CD14-positive monocyte (primary cell): Measurements from ENCODE around the gene ZAR1L. TPM values are rescaled to one million over a fixed set of nuclear protein-coding genes. Genes with fewer than 3 reads are reported as not detected.
A peak's percentile ranks its signal among the peaks of the same experiment; 100 is the strongest.

Source experiments
- DNase-seq, 3 donors: peaks; one replicate each; pipeline ENCODE4 v3.0.0-alpha.2; 2011 to 2022
- H2AFZ ChIP-seq: 2 replicates; pipeline ENCODE4 v1.6.0; 2012; ENCODE audit warnings: mild to moderate bottlenecking, low read depth, low read length, inconsistent platforms; ENCODE audit not compliant: insufficient read depth, poor library complexity, severe bottlenecking
- H3K27ac ChIP-seq, 2 donors: 1 replicate in 1 of 2; 2 replicates in 1 of 2; pipeline ENCODE4 v1.5.1; 2012 to 2013; ENCODE audit warnings: low read length in 2 of 2, control low read depth in 1 of 2, inconsistent platforms in 1 of 2, low read depth in 1 of 2, mild to moderate bottlenecking in 1 of 2
- H3K27me3 ChIP-seq, 2 donors: one replicate each; pipeline versions ENCODE4 v1.6.0 to v1.6.1; 2011 to 2013; ENCODE audit warnings: low read length in 2 of 2; ENCODE audit not compliant: control insufficient read depth in 2 of 2, insufficient read depth in 2 of 2
- H3K36me3 ChIP-seq, 2 donors: replicated peaks in 1 of 2; 1 replicate in 1 of 2; 2 replicates in 1 of 2; pipeline versions ENCODE4 v1.5.1 to v1.6.1; 2012 to 2013; ENCODE audit warnings: low read length in 2 of 2, control low read depth in 1 of 2, inconsistent platforms in 1 of 2, mild to moderate bottlenecking in 1 of 2; ENCODE audit not compliant: insufficient read depth in 2 of 2, control insufficient read depth in 1 of 2
- H3K4me1 ChIP-seq, 2 donors: 1 replicate in 1 of 2; 2 replicates in 1 of 2; pipeline versions ENCODE4 v1.5.1 to v1.6.1; 2012 to 2013; ENCODE audit warnings: low read length in 2 of 2, control low read depth in 1 of 2, inconsistent platforms in 1 of 2, mild to moderate bottlenecking in 1 of 2, moderate library complexity in 1 of 2; ENCODE audit not compliant: insufficient read depth in 2 of 2, control insufficient read depth in 1 of 2
- H3K4me2 ChIP-seq: replicated peaks from 2 replicates; pipeline ENCODE3; 2012; ENCODE audit warnings: low read length, moderate library complexity, mild to moderate bottlenecking; ENCODE audit not compliant: poor library complexity, severe bottlenecking; ENCODE audit errors: extremely low read depth
- H3K4me3 ChIP-seq, 3 experiments: fragments of 200-600 bp in 1 of 3; sonication (generic) in 1 of 3; replicated peaks in 1 of 3; 1 replicate in 2 of 3; 2 replicates in 1 of 3; pipeline ENCODE4 v1.5.1; 2011 to 2013; ENCODE audit warnings: low read length in 3 of 3, mild to moderate bottlenecking in 3 of 3, control low read depth in 2 of 3, low read depth in 2 of 3, inconsistent platforms in 1 of 3, moderate library complexity in 1 of 3
- H3K79me2 ChIP-seq: 2 replicates; pipeline ENCODE4 v1.6.0; 2012; ENCODE audit warnings: mild to moderate bottlenecking, control low read depth, inconsistent platforms, low read length, moderate library complexity; ENCODE audit not compliant: insufficient read depth
- H3K9ac ChIP-seq: 2 replicates; pipeline ENCODE4 v1.6.0; 2017; ENCODE audit warnings: low read length, mild to moderate bottlenecking; ENCODE audit not compliant: insufficient read depth, poor library complexity, severe bottlenecking
- H3K9me3 ChIP-seq, 2 donors: replicated peaks in 1 of 2; 1 replicate in 1 of 2; 2 replicates in 1 of 2; pipeline versions ENCODE4 v1.5.1 to v1.6.1; 2012 to 2013; ENCODE audit warnings: low read length in 2 of 2, control low read depth in 1 of 2; ENCODE audit not compliant: control insufficient read depth in 1 of 2, insufficient read depth in 1 of 2
- H4K20me1 ChIP-seq: 2 replicates; pipeline ENCODE4 v1.6.0; 2012; ENCODE audit warnings: mild to moderate bottlenecking, low read length, control low read depth, moderate library complexity; ENCODE audit not compliant: insufficient read depth
- H3K27ac Mint-ChIP-seq, 7 donors: one replicate each; pipeline ENCODE4 v1.8.0; 2020; ENCODE audit warnings: mild to moderate bottlenecking in 7 of 7, mixed read lengths in 7 of 7, moderate library complexity in 6 of 7, inconsistent platforms in 2 of 7
- H3K27me3 Mint-ChIP-seq, 3 donors: one replicate each; pipeline ENCODE4 v1.8.0; 2021 to 2022; ENCODE audit warnings: low read depth in 3 of 3, mild to moderate bottlenecking in 3 of 3, mixed read lengths in 3 of 3, moderate library complexity in 3 of 3, inconsistent platforms in 1 of 3
- H3K36me3 Mint-ChIP-seq, 2 donors: one replicate each; pipeline ENCODE4 v1.8.0; 2020; ENCODE audit warnings: mixed read lengths in 2 of 2, inconsistent platforms in 1 of 2, mild to moderate bottlenecking in 1 of 2
- H3K4me1 Mint-ChIP-seq: one replicate; pipeline ENCODE4 v1.8.0; 2020; ENCODE audit warnings: mild to moderate bottlenecking, mixed read lengths
- H3K4me3 Mint-ChIP-seq, 2 donors: one replicate each; pipeline ENCODE4 v1.8.0; 2020; ENCODE audit warnings: mild to moderate bottlenecking in 2 of 2, mixed read lengths in 2 of 2, moderate library complexity in 1 of 2
- H3K9me3 Mint-ChIP-seq, 7 donors: one replicate each; pipeline ENCODE4 v1.8.0; 2020 to 2022; ENCODE audit warnings: mixed read lengths in 7 of 7, mild to moderate bottlenecking in 6 of 7, moderate library complexity in 6 of 7, inconsistent platforms in 2 of 7
- WGBS: methylation state at CpG from one replicate; pipeline ENCODE4 v1.1.5; 2013; ENCODE audit warnings: missing lambda C conversion rate; ENCODE audit not compliant: insufficient coverage; 5-methylcytosine and 5-hydroxymethylcytosine counted together
- intact Hi-C, 2 donors: fragments of 100-400 bp; cut with micrococcal nuclease; formaldehyde crosslinking; loops; one replicate each; pipeline versions ENCODE4 v1.15.0 to v1.15.1; 2023
- polyA plus RNA-seq, 3 donors: library from polyadenylated mRNA; depleted of rRNA in 1 of 3; unstranded in 2 of 3; stranded (reverse) in 1 of 3; fragments of 300-500 nt in 2 of 3; fragments of >200 nt in 1 of 3; fragmentation: Illumina TruSeq in 2 of 3; gene quantifications; 1 replicate in 2 of 3; 2 replicates in 1 of 3; pipeline ENCODE4 v1.2.3, GENCODE V29; 2012 to 2021
- TF ChIP-seq, protein P1 (sequence below): fragments of 200-600 bp; IDR thresholded peaks from one replicate; pipeline ENCODE4 v1.8.0; 2022; ENCODE audit warnings: antibody characterized with exemption, mild to moderate bottlenecking

ZAR1L gene
- polyA plus RNA-seq, 3 donors = not detected

DNA sequence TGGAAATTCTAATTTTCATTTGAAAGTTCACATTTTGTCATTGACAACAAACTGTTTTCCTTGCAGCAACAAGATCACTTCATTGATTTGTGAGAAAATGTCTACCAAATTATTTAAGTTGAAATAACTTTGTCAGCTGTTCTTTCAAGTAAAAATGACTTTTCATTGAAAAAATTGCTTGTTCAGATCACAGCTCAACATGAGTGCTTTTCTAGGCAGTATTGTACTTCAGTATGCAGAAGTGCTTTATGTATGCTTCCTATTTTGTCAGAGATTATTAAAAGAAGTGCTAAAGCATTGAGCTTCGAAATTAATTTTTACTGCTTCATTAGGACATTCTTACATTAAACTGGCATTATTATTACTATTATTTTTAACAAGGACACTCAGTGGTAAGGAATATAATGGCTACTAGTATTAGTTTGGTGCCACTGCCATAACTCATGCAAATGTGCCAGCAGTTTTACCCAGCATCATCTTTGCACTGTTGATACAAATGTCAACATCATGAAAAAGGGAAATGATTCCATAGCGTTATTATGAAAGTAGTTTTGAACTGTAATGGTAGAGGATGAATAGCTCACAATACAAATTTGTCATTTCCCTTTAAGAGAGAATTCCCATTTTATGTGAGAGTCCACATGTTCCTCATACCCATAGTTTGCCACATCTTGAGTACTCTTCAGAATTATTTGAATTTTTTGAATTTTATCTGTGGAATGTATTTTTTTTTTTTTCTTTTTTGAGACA lies 2.7 kb upstream of the ZAR1L start:
- H3K36me3 Mint-ChIP-seq = peaks cover 8 to 9% of the 10 kb centered on the region in 2 donors
- Histone ChIP-seq H3K4me3 (no peak overlapping the region), H3K4me1 (peaks cover 32 to 39% of the 10 kb centered on the region in 2 donors), H3K36me3 (peaks cover 0 to 24% of the 10 kb centered on the region in 2 donors), H3K9me3 (no peaks in the 10 kb centered on the region), H3K27ac (peak overlapping the region; percentile 35 to 99), H2AFZ (no peak overlapping the region), H3K9ac (no peak overlapping the region), H3K79me2 (peaks cover 64% of the 10 kb centered on the region), H4K20me1 (no peaks in the 10 kb centered on the region), H3K27me3 (no peaks in the 10 kb centered on the region), H3K4me2 (peak overlapping the region; percentile 7)
- no CpG with 5 or more reads among the region's 2 CpGs for WGBS
- H3K4me3 Mint-ChIP-seq = no peak overlapping the region
- H3K9me3 Mint-ChIP-seq = peaks cover 0 to 3% (median 0%) of the 10 kb centered on the region in 7 donors
- peaks cover 0 to 3% (median 0%) of the 10 kb centered on the region in 3 donors for H3K27me3 Mint-ChIP-seq
- intact Hi-C loops = loop anchor here in 1 of 2 donors (10.0 kb wide), 2 partner anchors 107 to 1227 kb away; partner anchors contain the start of gene N4BP2L1
- H3K27ac Mint-ChIP-seq = peak overlapping the region; percentile 60 to 94 (median 85)
- peaks cover 28% of the 10 kb centered on the region for H3K4me1 Mint-ChIP-seq
- DNase-seq = peak; percentile 52 to 76 (median 71)
- TF ChIP-seq, protein P1, sequence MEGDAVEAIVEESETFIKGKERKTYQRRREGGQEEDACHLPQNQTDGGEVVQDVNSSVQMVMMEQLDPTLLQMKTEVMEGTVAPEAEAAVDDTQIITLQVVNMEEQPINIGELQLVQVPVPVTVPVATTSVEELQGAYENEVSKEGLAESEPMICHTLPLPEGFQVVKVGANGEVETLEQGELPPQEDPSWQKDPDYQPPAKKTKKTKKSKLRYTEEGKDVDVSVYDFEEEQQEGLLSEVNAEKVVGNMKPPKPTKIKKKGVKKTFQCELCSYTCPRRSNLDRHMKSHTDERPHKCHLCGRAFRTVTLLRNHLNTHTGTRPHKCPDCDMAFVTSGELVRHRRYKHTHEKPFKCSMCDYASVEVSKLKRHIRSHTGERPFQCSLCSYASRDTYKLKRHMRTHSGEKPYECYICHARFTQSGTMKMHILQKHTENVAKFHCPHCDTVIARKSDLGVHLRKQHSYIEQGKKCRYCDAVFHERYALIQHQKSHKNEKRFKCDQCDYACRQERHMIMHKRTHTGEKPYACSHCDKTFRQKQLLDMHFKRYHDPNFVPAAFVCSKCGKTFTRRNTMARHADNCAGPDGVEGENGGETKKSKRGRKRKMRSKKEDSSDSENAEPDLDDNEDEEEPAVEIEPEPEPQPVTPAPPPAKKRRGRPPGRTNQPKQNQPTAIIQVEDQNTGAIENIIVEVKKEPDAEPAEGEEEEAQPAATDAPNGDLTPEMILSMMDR = no peak

DNA sequence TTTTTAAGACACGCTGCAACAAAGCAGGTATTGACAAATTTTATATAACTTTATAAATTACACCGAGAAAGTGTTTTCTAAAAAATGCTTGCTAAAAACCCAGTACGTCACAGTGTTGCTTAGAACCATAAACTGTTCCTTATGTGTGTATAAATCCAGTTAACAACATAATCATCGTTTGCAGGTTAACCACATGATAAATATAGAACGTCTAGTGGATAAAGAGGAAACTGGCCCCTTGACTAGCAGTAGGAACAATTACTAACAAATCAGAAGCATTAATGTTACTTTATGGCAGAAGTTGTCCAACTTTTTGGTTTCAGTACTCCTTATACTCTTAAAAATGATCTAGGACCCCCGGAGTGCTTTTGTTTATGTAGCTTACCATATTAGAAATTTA lies 1.3 kb upstream of the ZAR1L start:
- Mint-ChIP-seq H3K4me3 (peak overlapping the region; percentile 93 to 96), H3K36me3 (peaks cover 3 to 8% of the 10 kb centered on the region in 2 donors), H3K27ac (peak overlapping the region; percentile 60 to 100 (median 100)), H3K4me1 (peaks cover 28% of the 10 kb centered on the region), H3K27me3 (peaks cover 0 to 3% (median 0%) of the 10 kb centered on the region in 3 donors), H3K9me3 (peaks cover 0 to 3% (median 0%) of the 10 kb centered on the region in 7 donors)
- H3K9ac ChIP-seq = peak overlapping the region; percentile 92
- H4K20me1 ChIP-seq = no peaks in the 10 kb centered on the region
- peaks cover 0 to 16% of the 10 kb centered on the region in 2 donors for H3K36me3 ChIP-seq
- peak overlapping the region; percentile 96 for H3K4me2 ChIP-seq
- intact Hi-C loops = loop anchor here in 1 of 2 donors (10.0 kb wide), 2 partner anchors 108 to 1228 kb away; partner anchors contain the start of gene N4BP2L1
- H3K9me3 ChIP-seq = no peaks in the 10 kb centered on the region
- no peaks in the 10 kb centered on the region for H3K27me3 ChIP-seq
- peaks cover 52% of the 10 kb centered on the region for H3K79me2 ChIP-seq
- TF ChIP-seq, protein P1 = no peak
- peak overlapping the region; percentile 83 for H2AFZ ChIP-seq
- DNase-seq = peak; percentile 15 to 26 (median 24)
- WGBS = no CpG with 5 or more reads among the region's 6 CpGs
- peak overlapping the region; percentile 78 to 93 (median 90) for H3K4me3 ChIP-seq
- peaks cover 32 to 39% of the 10 kb centered on the region in 2 donors for H3K4me1 ChIP-seq
- peak overlapping the region; percentile 46 to 99 for H3K27ac ChIP-seq
